Testis (tissue), 3 donors: ENCODE data around the gene RASGEF1B. TPM values are rescaled to one million over a fixed set of nuclear protein-coding genes. Genes with fewer than 3 reads are reported as not detected.

Experiments used
- DNase-seq: peaks from one replicate; pipeline ENCODE4 v3.0.0-alpha.2; 2019
- H3K27ac ChIP-seq, 2 donors: fragments of 200-600 bp; sonication (generic); one replicate each; pipeline ENCODE4 v1.5.1; 2019
- H3K27me3 ChIP-seq: fragments of 200-600 bp; sonication (generic); one replicate; pipeline ENCODE4 v1.5.1; 2019
- H3K36me3 ChIP-seq: fragments of 200-600 bp; sonication (generic); one replicate; pipeline ENCODE4 v1.5.1; 2017; ENCODE audit warnings: low read depth; ENCODE audit errors: missing control alignments
- H3K4me1 ChIP-seq: fragments of 200-600 bp; sonication (generic); one replicate; pipeline ENCODE4 v1.5.1; 2019
- H3K4me3 ChIP-seq, 2 donors: fragments of 200-600 bp; sonication (generic); one replicate each; pipeline ENCODE4 v1.5.1; 2017 to 2019
- H3K9me3 ChIP-seq: fragments of 200-600 bp; sonication (generic); one replicate; pipeline ENCODE4 v1.5.1; 2017
- CTCF ChIP-seq, 3 experiments: fragments of 450-650 bp in 2 of 3; fragments of 200-600 bp in 1 of 3; sonication (generic) in 1 of 3; IDR thresholded peaks; one replicate each; pipeline ENCODE4 v1.5.1; 2016 to 2019; ENCODE audit warnings: antibody characterized with exemption in 3 of 3, mild to moderate bottlenecking in 2 of 3, moderate library complexity in 1 of 3
- POLR2A ChIP-seq: fragments of 450-650 bp; IDR thresholded peaks from one replicate; pipeline ENCODE4 v1.6.1; 2017; ENCODE audit warnings: antibody characterized with exemption, mild to moderate bottlenecking, moderate library complexity
- WGBS, 2 donors: methylation state at CpG; one replicate each; pipeline ENCODE4 v1.1.5; 2018; 5-methylcytosine and 5-hydroxymethylcytosine counted together
- intact Hi-C: fragments of 100-400 bp; cut with DNase I; formaldehyde crosslinking; loops from one replicate; pipeline ENCODE4 v1.15.1; 2023; ENCODE audit warnings: low total_unique reads
- polyA plus RNA-seq: library from polyadenylated mRNA; stranded (reverse); fragments of 350-450 nt; fragmentation: Illumina TruSeq; extraction: RNeasy Lipid Tissue Mini Kit (QIAGEN cat#74804); gene quantifications from one replicate; pipeline ENCODE4 v1.2.3, GENCODE V29; 2014; ENCODE audit warnings: low read depth, low replicate concordance; ENCODE audit not compliant: insufficient read depth
- total RNA-seq, 2 donors: library from RNA; depleted of rRNA; stranded (reverse); fragments of >200 nt; gene quantifications; one replicate each; pipeline ENCODE4 v1.2.3, GENCODE V29; 2016

Gene RASGEF1B
- total and polyA plus RNA-seq, 3 donors from 2014 or later: 5.3 to 13.0 (median 5.5) TPM

GRCh38 chr4:81502564-81502963, 30.9 kb upstream of the RASGEF1B start:
- Histone ChIP-seq H3K4me3 (no peak overlapping the region), H3K9me3 (no peaks in the 10 kb centered on the region), H3K36me3 (no peaks in the 10 kb centered on the region), H3K27ac (no peak overlapping the region), H3K27me3 (no peaks in the 10 kb centered on the region), H3K4me1 (no peaks in the 10 kb centered on the region)
- 90 to 91% methylated on average over 4 of the region's 4 CpGs for WGBS, 2 donors
- TF ChIP-seq POLR2A (no peak), CTCF (IDR thresholded peaks at IDR 0.05) (no peak)
- intact Hi-C loops: no loop called here
- no peak for DNase-seq

- intact Hi-C loops: no loop called here
- Histone ChIP-seq H3K27ac (no peak overlapping the region), H3K36me3 (no peaks in the 10 kb centered on the region), H3K4me3 (no peak overlapping the region), H3K9me3 (no peaks in the 10 kb centered on the region), H3K27me3 (no peaks in the 10 kb centered on the region), H3K4me1 (no peaks in the 10 kb centered on the region)
- WGBS, 2 donors: 71 to 79% methylated on average over 3 of the region's 3 CpGs
- TF ChIP-seq POLR2A (no peak), CTCF (IDR thresholded peaks at IDR 0.05) (no peak)
- no peak for DNase-seq
These were observed 28.1 kb upstream of the RASGEF1B start for GRCh38 chr4:81499840-81500239.

GRCh38 chr4:81498551-81499099, 26.9 kb upstream of the RASGEF1B start:
- no peak for DNase-seq
- no peak overlapping the region for H3K27ac ChIP-seq
- WGBS, 2 donors: 71 to 92% methylated on average over 1 of the region's 1 CpG
- no peaks in the 10 kb centered on the region for H3K27me3 ChIP-seq
- no peaks in the 10 kb centered on the region for H3K4me1 ChIP-seq
- no peaks in the 10 kb centered on the region for H3K36me3 ChIP-seq
- no peak for TF ChIP-seq CTCF (IDR thresholded peaks at IDR 0.05)
- no peak for TF ChIP-seq POLR2A
- H3K9me3 ChIP-seq: no peaks in the 10 kb centered on the region
- intact Hi-C loops: no loop called here
- no peak overlapping the region for H3K4me3 ChIP-seq

- H3K36me3 ChIP-seq: no peaks in the 10 kb centered on the region
- no peak for TF ChIP-seq POLR2A
- H3K27ac ChIP-seq: no peak overlapping the region
- no peaks in the 10 kb centered on the region for H3K9me3 ChIP-seq
- DNase-seq: no peak
- H3K4me3 ChIP-seq: no peak overlapping the region
- no peaks in the 10 kb centered on the region for H3K4me1 ChIP-seq
- H3K27me3 ChIP-seq: no peaks in the 10 kb centered on the region
- intact Hi-C loops: no loop called here
- WGBS, 2 donors: 100% methylated on average over 2 of the region's 2 CpGs
These were observed 26.3 kb upstream of the RASGEF1B start for GRCh38 chr4:81498046-81498445.

GRCh38 chr4:81495345-81495744, 23.6 kb upstream of the RASGEF1B start:
- Histone ChIP-seq H3K9me3 (no peaks in the 10 kb centered on the region), H3K4me1 (no peaks in the 10 kb centered on the region), H3K4me3 (no peak overlapping the region), H3K27ac (no peak overlapping the region), H3K27me3 (no peaks in the 10 kb centered on the region), H3K36me3 (no peaks in the 10 kb centered on the region)
- DNase-seq: no peak
- TF ChIP-seq POLR2A: no peak
- no peak for TF ChIP-seq CTCF (IDR thresholded peaks at IDR 0.05)
- intact Hi-C loops: no loop called here
